GM19240 (cell line): ENCODE data around the gene ISYNA1.
A peak's percentile ranks its signal among the peaks of the same experiment; 100 is the strongest.

Experiments
- DNase-seq: peaks from one replicate; pipeline ENCODE4 v3.0.0; 2011; ENCODE audit warnings: low spot score; ENCODE audit not compliant: insufficient read length

The ISYNA1 gene

DNA sequence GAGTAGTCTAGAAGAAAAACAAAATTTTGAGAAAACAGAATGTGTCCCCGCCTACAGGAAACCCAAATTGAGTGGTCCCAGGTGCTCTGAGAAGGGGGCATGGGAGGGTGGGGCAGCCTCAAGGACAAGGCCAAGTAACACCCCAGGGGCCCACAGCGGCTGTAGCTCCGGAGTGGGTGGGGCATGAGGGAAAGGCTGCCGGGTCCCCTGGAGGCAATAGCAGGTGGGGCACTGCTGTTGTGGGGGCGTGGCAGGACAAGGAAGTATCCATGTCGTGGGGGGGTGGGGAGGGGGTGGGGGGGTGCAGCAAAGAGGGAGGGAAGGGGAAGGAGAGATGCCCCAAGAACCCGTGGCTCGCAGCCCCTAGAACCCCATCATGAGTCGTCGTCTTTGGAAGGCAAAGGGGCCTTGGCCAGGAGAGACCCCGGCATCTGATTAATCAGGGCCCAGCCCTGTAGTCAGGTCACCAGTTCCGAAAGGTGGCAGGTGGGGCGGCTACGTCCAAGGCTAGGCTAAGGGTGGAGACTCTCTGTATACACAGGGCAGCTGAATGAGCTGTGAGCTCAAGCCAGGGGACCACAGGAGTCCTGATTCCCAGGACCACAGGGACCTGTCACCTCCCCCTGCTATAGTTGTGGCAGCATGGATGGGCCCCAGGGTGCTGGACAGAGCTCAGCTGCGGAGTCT, 7.5 kb upstream of the ISYNA1 start:
- DNase-seq: no peak

DNA sequence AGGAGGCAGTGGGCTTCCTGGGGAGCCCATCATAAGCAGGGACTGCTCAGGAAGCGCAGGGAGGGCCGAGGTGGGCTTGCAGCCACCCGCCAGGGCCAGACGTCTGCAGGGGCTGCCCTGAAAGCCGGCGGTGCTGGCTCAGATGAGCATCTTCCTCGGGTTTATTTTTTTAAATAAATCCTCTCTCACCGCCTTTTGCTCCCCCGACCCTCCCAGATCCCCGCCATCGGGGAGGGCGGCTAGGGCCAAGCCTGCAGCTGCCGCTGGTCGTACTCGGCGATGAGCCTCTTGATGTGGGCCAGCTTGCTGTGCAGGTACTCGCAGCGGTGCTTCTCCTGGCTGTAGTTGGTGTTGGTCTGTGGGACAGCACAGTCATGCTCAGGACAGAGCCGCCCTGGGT, 6.6 kb upstream of the ISYNA1 start:
- no peak for DNase-seq

DNA sequence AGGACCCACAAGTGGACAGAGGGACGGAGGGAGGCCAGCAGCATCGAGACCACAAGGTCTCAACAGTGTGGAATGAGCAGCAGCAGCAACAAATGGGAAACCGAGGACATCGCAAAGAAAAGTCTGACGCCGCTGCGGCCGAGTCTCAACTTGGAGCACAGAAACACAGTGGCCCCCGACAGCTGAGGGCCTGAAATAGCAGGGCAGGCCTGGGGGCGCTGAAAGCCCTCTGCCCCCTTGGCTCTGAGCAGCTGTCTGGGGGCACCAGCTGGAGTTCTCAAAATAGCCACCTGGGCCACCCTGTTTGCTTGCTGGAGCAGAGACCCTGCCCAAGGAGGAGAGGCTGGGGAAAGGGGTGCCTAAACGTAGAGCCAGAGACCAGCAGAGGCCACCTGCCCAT, 5.9 kb upstream of the ISYNA1 start:
- no peak for DNase-seq

DNA sequence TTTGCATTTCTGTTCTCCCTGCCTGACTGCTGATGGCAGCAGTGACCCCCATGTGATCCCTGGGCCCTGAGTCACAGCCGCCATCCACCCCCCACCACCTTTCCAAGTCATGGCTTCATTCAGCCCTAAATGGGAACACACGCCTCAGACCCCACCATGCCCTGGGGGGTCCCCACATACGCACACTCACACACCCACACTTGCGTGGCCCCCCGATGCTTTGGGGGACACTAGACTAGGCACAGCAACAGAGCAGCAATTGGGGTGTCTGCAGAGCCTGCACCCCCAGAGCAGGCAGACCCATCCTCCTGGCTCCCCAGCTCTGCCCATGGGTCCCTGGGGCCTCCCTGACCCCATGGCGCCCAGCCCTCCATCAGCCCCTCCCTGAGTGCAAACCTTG, 5.5 kb upstream of the ISYNA1 start:
- no peak for DNase-seq

DNA sequence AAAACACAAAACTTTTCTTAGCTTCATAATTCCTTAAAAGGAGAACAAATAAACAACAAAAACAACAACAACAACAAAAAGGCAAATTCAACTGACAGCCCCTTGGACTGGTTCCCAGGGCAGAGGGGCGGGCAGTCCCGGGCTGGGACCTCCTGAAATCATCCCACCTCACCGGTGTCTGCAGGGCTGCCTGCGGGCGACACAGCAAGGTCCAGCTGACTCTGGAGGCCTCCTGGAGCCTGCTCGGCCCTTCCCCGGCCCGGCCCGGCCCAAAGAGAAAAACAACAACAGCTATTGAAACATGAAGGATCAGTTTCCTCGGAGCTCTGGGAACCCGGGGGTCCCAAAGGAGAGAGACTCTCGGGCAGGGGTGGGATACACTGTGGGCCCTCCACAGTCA, 5.0 kb upstream of the ISYNA1 start:
- no peak for DNase-seq

DNA sequence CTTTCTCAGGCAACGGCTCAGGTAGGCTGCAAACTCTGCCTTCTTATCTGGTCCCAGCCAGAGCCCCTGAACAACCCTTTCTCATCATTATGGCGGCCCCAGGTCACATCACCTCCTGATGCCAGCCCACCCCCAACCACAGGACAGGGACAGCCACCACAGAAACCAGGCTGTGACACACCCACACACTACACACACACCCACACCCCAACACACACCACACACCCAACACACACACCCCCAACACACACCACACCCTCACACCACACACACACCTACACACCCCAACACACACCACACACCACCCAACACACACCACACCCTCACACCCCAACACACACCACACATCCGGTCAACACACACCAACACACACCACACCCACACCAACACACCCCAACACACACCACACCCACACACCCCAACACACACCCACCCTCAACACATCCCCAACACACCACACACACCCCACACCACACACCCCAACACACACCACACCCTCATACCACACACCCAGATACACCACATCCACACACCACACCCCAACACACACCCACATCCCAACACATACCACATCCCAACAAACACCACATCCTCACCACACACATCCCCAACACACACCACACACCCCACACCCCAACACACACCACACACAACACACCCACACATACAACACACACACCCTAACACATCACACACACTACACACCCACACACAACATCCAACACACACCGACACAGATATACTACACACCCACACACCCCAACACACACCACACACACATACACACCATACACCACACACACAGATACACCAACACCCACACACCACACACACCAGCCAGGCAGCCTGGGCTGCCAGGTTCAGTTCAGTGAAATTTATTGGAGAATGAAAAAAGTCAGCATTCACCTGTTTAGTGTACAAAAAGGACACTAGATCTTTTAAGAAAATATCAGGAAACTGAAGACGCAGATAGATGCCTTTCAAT, 4.2 kb upstream of the ISYNA1 start:
- no peak for DNase-seq

DNA sequence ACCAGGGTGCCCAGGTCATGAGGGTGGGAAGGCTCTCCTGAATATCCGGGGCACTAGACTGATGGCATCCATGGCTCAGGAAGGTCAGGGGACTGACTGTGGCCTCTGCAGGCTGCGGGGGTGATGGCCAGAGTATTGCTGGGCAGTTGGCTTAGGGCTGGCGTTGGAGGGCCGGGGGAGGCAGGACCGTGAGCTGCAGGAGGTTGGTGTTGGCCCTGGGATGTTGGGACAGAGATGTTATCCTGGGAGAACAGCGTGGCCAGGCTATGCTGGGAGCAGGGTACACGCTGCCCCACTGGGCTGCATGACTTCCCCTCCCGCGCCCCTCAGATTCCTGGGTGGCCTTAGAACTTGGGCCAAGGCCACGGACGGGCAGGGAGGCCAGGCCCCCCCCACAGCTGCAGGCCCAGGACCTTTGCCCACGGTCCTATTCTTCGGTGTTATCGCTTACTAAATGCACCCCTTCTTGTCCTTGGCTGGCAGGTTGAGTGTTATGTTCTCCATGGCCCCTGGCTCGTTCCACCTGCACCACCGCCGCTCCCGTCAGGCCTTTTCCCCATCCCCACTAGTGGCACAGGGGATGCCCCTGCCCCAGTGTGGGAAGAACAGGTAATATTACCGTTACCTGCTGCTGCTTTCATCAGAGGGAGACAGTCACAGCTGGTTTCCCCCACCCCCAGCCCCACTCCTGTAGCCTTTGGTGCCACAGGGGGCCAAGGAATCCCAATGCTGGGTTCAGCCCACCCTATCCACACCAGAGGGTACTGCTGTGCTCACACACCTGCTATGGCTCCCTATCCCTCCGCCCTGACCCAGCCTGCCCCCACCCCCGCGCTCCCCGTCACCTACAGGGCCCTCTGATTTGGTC, 3.2 kb upstream of the ISYNA1 start:
- no peak for DNase-seq

DNA sequence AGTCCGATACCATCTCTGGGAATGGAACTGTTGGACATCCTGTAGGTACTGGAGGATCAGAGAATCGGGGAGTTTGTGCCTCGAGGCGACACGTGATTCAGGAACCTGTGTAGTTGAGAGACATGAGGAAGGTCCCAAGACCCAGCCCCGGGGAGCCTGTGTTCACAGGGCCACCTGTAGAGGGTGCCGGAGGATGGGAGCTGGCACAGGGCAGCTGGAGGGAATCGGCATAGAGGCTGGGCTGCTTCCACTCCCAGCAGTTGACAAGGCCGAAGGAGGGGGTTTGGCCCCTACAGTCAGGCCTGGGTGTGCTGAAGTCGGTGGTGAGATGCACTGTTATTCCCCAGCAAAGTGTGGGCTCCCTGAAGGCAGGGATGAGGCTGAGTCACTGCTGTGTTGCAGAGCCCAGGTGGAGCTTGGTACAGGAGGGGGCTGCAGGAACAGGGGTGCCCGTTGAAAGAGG, 2.5 kb upstream of the ISYNA1 start:
- DNase-seq: no peak

DNA sequence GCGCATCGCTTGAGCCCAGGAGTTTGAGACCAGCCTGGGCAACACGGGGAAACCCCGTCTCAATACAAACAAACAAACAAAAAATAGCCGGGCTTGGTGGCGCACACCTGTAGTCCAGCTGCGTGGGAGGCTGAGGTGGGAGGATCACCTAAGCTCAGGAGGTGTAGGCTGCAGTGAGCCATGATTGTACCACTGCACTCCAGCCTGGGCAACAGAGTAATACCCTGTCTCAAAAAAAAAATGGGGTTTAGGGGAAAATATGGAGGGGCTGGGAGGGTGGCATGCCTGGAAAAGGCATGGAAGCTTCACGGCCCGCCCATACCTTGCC, 1.9 kb upstream of the ISYNA1 start:
- DNase-seq: no peak

DNA sequence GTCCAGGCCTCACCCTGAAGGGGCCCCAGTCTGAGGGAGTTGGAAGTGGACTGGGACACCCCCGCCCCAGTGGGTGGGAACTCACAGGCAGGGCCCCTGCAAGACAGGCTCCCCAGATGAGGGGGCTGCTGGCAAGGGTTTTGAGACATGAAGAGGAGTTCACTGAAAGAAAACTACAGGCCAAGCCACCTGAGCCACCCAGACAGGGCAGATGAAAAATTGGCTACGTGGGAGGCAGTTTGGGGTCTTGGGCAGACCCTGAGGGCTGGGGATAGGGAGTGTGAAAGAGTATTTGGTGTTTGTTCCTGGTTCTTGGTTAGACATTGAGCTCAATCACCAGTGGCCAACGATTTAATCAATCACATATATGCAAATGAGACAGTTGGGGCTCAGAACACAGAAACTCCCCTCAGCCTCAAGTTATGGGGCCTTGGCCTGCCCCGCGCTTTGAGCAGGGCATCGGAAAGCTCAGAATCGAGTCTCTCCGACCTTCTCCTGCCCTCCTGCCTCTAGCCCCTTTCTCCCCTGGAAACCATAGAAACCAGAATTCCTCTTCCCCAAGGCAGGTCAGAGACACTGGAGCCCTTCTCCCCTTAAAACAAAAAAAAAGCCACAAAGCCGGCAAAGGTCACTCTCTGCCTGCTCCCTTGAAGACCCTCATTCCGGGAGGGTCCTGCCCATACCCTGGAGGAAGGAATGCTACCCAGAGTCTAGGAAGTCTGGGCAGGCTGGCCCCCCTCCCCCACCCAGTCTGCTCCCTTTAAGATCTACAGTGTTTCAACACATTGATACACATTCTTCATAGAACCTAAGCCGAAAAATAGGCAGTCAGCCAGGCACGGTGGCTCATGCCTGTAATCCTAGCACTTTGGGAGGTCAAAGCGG, 1.3 kb upstream of the ISYNA1 start:
- DNase-seq: no peak

DNA sequence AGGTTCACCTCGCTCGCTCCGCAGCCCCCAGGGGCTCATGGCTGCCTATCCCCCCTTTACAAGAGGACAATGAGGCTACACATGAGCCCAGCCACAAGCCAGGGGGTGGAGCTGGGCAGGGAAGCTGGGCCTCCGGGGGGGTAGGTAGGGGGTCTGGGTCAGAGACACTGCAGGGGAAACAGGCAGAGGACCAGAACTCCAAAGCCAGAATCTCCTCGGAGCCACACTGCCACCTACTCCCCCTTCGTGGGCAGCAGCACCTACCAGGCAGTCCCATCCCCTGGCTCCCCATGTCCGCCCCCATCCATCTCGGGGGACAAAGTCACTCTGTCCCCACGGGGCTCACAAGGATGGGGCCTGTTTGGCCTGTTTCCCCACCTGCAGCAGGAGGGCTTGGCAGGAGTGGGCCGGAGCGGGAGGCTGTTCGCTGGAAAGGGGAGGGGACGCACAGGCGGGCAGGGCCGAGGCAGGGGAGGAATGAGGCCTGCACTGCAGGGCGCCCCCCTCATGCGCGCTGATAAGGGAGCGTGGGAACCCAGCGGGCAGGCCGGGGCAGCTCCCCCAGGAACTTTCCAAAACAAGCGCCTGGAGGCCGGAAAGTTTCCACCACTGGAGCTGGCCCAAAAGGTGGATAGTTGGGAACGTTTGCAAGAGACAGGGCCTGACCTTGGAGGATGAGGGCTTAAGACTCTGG, 545 bp upstream of the ISYNA1 start:
- DNase-seq: no peak

DNA sequence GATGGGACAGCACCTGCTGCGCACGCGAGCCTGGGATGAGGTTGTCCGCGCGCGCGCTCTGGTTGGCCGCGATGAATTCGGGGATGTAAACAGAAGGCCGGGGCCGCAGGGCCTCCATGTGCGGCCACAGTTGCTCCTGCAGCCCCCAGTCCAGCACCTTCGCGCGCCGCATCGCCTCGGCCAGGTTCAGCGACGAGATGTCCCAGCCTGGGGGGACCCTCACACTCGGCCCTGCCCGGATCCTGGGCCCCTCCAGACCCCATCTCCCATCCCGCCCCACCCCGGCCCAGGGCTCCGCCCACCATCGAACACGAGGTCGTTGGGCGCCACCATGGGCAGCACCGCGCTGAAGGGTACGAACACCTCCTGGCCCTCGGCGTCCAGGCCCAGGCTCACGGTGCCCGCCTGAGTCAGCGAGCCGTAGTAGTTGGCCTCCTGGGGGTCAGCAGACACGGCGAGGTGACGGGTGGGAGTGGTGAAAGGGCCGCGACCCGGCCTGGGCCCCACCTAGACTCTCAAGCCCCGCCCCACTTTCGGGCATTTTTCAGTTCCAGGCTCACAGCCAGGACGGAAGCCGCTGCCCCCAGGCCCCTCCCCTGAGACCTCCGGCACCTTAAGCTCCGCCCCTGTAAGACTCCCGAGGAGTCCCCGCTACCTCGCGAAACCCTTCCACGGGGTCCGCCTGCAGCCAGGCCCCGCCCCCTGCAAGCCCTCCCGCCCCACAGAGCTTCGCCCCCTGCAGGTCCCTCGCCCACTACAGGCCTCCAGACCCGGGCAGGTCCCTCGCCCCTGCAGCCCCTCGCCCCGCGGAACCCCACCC, 1.1 kb downstream of the ISYNA1 start:
- DNase-seq: peak; percentile 96

DNA sequence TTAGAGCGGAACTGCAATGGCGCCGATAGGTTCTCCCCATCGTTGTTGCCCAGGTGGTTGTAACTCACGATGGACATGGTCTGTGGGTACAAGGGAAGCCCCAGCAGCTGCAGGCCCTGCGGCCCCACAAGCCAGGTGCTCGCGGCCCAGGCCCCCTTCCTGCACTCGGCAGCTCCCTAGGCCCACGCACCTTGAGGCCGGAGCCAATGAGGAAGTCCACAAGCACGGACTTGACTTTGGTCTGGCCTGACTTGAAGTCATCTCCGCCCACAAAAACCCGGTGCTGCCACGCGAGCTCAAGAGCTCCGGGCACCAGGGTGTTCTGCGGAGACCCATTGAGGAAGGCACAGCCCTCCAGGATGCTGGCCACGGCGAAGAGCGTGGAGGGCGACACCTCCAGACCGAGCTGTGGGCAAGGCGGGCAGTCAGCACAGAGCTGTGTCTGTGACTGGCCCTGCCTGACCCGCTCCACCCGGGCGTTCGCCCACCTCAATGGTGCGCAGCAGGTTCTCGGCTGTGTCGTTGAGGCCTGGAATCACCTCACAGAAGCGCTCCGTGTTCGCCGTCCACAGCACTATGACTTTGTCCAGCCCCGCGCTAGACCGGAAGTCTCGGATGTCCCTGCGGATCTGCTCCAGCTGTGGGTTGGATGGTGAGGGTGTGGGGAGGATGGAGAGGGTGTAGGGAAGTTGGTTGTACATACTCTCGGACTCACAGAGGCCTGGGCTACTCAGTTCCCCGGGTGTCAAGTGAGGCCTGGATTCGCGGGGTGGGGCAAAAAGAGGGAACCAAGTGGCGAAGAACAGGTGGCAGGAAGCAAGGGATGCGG, 1.9 kb downstream of the ISYNA1 start:
- DNase-seq: no peak

DNA sequence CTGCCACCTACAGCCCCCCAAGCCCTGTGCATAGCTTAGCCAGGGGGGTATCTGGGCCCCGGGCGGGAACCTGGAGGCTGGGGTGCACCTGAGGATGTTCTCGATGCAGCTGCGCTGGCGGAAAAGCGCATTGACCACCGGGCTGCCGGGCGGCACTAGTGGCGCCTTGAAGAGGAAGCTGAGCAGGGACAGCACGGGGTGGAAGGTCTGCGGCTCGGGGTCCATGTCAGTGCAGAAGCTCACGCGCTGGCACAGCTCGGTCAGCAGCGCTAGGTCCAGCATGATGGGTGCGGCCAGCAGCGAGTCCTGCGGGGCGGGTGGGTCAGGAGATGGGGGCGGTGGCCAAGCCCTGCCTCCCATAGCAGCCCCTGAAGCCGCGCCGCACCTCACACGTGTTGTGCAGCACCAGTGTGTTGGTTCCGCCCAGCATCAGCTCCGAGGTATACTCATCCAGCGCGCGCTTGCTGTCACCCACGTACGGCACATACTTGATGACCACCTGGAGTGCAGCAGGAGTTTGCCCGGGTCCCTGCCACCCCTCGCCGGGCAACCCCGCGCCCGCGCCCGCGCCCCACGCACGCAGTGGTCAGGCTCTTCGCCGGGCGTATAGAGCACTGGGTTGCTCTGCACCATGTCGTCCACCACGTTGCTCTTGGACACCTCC, 2.6 kb downstream of the ISYNA1 start:
- no peak for DNase-seq

DNA sequence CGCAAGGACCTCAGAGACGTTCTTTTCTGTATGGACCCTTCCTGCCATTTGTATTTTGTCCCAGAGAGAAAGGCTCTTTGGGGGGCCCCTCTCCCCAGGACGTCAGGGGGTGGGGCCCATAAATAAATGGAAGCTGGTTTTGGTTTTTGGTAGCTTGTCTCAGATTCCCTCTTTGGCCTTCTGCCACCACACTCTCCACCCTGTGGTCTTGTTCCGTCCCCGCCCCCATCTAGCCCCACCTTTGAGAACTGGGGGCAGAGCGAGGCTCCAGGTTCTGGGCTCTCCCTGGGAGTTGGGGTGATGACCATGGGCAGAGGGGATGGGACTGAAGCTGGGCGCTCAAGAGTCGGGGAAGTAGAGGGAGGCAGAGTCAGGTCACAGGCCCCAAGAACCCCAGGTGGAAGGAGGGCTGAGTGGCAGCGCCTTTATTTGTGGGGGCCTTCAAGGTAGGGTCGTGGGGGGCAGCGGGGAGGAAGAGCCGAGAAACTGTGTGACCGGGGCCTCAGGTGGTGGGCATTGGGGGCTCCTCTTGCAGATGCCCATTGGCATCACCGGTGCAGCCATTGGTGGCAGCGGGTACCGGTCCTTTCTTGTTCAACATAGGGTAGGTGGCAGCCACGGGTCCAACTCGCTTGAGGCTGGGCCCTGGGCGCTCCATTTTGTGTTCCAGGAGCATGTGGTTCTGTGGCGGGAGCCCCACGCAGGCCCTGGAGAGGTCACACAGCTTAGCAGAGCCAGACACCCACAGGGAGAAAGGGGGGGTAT, 3.3 kb downstream of the ISYNA1 start:
- no peak for DNase-seq

DNA sequence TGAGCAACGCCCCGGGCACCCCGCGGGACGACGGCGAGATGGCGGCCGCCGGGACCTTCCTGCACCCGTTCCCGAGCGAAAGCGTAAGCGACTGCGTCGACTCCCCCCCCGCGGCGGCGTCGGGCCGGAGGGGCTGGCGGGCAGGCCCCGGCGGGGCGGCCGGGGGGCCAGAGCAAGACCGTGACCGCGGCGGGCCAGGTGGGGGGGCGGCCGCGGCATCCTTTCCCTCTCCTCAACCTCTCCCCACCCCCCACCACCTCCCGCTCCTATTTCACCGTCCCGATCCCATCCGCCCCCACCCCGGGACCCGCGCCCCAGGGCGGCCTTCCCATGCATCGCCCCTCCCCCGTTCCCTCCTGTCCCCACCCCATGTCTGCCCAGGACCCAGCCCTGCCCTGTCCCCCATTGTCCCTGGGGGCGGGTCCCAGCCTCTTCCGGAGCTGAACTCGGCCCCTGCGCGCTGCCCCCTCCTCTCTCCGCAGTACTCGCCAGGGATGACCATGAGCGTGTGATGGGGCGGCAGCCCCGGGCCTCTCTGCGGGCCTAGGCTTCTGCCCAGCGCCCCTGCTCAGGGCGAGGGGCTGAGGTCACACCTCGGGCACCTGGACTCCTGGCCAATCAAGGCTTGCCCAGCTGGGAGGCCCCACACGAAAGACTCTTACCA, 4.1 kb downstream of the ISYNA1 start:
- no peak for DNase-seq
